ENCODE results near the gene SAMD13. TPM values are rescaled to one million over a fixed set of nuclear protein-coding genes. Genes with fewer than 3 reads are reported as not detected.

The SAMD13 gene
- total and polyA plus RNA-seq, 8 donors, result 0.84 to 8.6 (median 8.2) TPM

- no peak for TF ChIP-seq CTCF (IDR thresholded peaks at IDR 0.05)
- H3K4me1 ChIP-seq, result no peaks in the 10 kb centered on the region
- no peaks in the 10 kb centered on the region for H3K9me3 ChIP-seq
- no peaks in the 10 kb centered on the region for H3K27me3 ChIP-seq
- H3K27ac ChIP-seq, result no peak overlapping the region
- intact Hi-C loops (cut with DNase I), result no loop called here
- DNase-seq (peak in 2 of 4 donors; percentile 18 to 69), ATAC-seq (peak; percentile 95)
- no peak overlapping the region for H3K4me3 ChIP-seq
- no peaks in the 10 kb centered on the region for H3K36me3 ChIP-seq
Observed at GRCh38 chr1:84330125-84330984, 28.8 kb downstream of the SAMD13 start.

DNA sequence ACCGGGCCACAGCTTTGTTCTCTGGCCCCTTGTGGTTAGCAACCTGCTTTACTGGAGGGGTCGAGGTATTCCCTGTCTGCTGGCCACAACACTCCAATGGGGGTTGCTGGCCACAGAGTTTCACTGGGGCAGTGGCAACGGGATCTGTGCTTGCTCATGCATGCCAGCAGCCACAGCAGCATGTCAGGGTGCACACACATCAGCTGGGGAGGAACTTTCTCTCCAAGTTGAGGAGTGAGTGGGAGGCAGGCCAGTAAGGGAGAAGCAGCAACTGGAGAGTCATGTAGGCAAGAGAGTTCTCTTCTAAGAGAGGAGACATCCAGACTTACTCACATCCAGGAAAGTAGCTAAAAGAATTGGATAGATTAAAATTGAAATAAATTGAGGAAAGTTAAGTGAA, 38.0 kb downstream of the SAMD13 start:
- Histone ChIP-seq H3K4me3 (no peak overlapping the region), H3K27me3 (no peaks in the 10 kb centered on the region), H3K4me1 (no peaks in the 10 kb centered on the region), H3K27ac (no peak overlapping the region), H3K9me3 (peaks cover 0 to 5% of the 10 kb centered on the region in 2 donors), H3K36me3 (no peaks in the 10 kb centered on the region)
- DNase-seq (no peak), ATAC-seq (no peak)
- TF ChIP-seq CTCF (IDR thresholded peaks at IDR 0.05), result no peak
- intact Hi-C loops (cut with DNase I), result no loop called here

DNA sequence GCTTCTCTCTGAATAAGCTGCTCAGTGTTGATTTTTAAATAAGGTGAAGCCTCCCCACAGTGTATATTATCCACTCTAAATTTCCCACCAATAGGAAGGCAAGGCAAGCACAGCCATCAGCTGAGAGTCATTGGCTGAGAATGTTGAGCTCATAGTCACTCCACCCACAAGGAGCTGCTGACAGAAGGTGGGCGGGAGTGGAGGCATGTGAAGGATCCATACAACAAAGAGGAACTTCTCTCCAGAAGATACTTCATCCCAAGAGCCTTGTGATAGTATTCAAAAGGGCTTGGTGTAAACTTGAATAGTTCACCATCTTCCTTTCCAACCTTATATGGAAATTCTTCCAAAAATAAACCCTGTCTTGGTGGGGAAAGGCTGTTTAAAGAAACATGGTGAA, 42.8 kb downstream of the SAMD13 start:
- Histone ChIP-seq H3K36me3 (no peaks in the 10 kb centered on the region), H3K9me3 (no peaks in the 10 kb centered on the region), H3K27me3 (no peaks in the 10 kb centered on the region), H3K4me1 (peaks cover 0 to 4% of the 10 kb centered on the region in 2 donors), H3K4me3 (no peak overlapping the region), H3K27ac (no peak overlapping the region)
- peak; percentile 29 for ATAC-seq
- no peak for DNase-seq
- TF ChIP-seq CTCF (IDR thresholded peaks at IDR 0.05), result no peak
- intact Hi-C loops (cut with DNase I), result no loop called here

- Histone ChIP-seq H3K27me3 (no peaks in the 10 kb centered on the region), H3K9me3 (no peaks in the 10 kb centered on the region), H3K27ac (no peak overlapping the region), H3K4me3 (no peak overlapping the region), H3K36me3 (no peaks in the 10 kb centered on the region), H3K4me1 (peaks cover 0 to 4% of the 10 kb centered on the region in 2 donors)
- DNase-seq, result no peak
- TF ChIP-seq CTCF (IDR thresholded peaks at IDR 0.05), result no peak
- intact Hi-C loops (cut with DNase I), result no loop called here
- no peak for ATAC-seq
Observed at GRCh38 chr1:84345220-84345619, 43.7 kb downstream of the SAMD13 start.

GRCh38 chr1:84347271-84347931, 45.9 kb downstream of the SAMD13 start:
- no peak for DNase-seq
- TF ChIP-seq CTCF (IDR thresholded peaks at IDR 0.05), result no peak
- H3K4me1 ChIP-seq, result peaks cover 0 to 4% of the 10 kb centered on the region in 2 donors
- no peaks in the 10 kb centered on the region for H3K36me3 ChIP-seq
- H3K4me3 ChIP-seq, result no peak overlapping the region
- no peaks in the 10 kb centered on the region for H3K27me3 ChIP-seq
- no peaks in the 10 kb centered on the region for H3K9me3 ChIP-seq
- no peak for ATAC-seq
- intact Hi-C loops (cut with DNase I), result no loop called here
- H3K27ac ChIP-seq, result no peak overlapping the region
